ENCODE data around the gene IRGC.

GRCh38 chr19:43724896-43725295 lies 9.0 kb downstream of the IRGC start:
- TF ChIP-seq CTCF (IDR thresholded peaks at IDR 0.05; ENCODE audit: low read length), result no peak
- no peak for TF ChIP-seq EZH2 (optimal IDR thresholded peaks at IDR 0.05; ENCODE audit: low read depth, low read length)

Data from MM.1S (cell line).